ENCODE data around the gene UMODL1. TPM values are rescaled to one million over a fixed set of nuclear protein-coding genes. Genes with fewer than 3 reads are reported as not detected.
A peak's percentile ranks its signal among the peaks of the same experiment; 100 is the strongest.

UMODL1 gene
- total and polyA plus RNA-seq, 10 donors = 0.02 to 0.85 (median 0.09) TPM; not detected in 3

- H3K27ac ChIP-seq = no peak overlapping the region
- TF ChIP-seq, protein P1, sequence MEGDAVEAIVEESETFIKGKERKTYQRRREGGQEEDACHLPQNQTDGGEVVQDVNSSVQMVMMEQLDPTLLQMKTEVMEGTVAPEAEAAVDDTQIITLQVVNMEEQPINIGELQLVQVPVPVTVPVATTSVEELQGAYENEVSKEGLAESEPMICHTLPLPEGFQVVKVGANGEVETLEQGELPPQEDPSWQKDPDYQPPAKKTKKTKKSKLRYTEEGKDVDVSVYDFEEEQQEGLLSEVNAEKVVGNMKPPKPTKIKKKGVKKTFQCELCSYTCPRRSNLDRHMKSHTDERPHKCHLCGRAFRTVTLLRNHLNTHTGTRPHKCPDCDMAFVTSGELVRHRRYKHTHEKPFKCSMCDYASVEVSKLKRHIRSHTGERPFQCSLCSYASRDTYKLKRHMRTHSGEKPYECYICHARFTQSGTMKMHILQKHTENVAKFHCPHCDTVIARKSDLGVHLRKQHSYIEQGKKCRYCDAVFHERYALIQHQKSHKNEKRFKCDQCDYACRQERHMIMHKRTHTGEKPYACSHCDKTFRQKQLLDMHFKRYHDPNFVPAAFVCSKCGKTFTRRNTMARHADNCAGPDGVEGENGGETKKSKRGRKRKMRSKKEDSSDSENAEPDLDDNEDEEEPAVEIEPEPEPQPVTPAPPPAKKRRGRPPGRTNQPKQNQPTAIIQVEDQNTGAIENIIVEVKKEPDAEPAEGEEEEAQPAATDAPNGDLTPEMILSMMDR (IDR thresholded peaks at IDR 0.05 in 8 of 11, conservative IDR thresholded peaks at IDR 0.05 in 3 of 11) = no peak
- TF ChIP-seq POLR2AphosphoS5 (IDR thresholded peaks at IDR 0.05) (no peak), POLR2A (IDR thresholded peaks at IDR 0.05) (no peak)
These were observed 9.0 kb downstream of the UMODL1 start for GRCh38 chr21:42079939-42080787.

DNA sequence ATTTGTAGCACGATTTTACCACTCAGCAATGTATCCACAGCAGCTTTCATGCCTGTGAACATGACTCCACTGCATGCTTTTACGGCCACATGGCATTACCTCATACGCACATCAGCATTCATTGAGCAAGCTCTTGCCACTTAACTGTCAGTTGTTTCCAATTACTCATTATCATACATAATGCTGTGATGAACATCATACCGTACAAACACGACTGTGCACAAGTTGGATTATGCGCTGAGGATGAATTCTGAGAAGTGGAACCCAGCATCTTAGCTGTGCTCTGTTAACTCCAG, 9.6 kb downstream of the UMODL1 start:
- 55 to 83% (median 65%) methylated on average over 6 of the region's 6 CpGs for WGBS, 5 donors
- Histone ChIP-seq H3K27me3 (replicated peaks in 1 of 7) (no peaks in the 10 kb centered on the region), H3K9me3 (no peaks in the 10 kb centered on the region), H3K27ac (no peak overlapping the region), H3K4me1 (peaks cover 0 to 21% (median 4%) of the 10 kb centered on the region in 6 donors), H3K4me3 (no peak overlapping the region), H3K36me3 (no peaks in the 10 kb centered on the region)
- no peak for DNase-seq
- no peak for TF ChIP-seq POLR2A (IDR thresholded peaks at IDR 0.05)
- TF ChIP-seq POLR2AphosphoS5 (IDR thresholded peaks at IDR 0.05) = no peak
- TF ChIP-seq, protein P1 (IDR thresholded peaks at IDR 0.05 in 8 of 11, conservative IDR thresholded peaks at IDR 0.05 in 3 of 11) = no peak
- intact Hi-C loops (cut with DNase I; ENCODE audit: low total_unique reads) = no loop called here

More at GRCh38 chr21:42079939-42080787, 9.0 kb downstream of the UMODL1 start:
- Histone ChIP-seq H3K4me3 (no peak overlapping the region), H3K9me3 (no peaks in the 10 kb centered on the region), H3K4me1 (peaks cover 0 to 21% (median 4%) of the 10 kb centered on the region in 6 donors), H3K27me3 (replicated peaks in 1 of 7) (no peaks in the 10 kb centered on the region), H3K36me3 (no peaks in the 10 kb centered on the region)
- WGBS, 5 donors = 65 to 77% (median 73%) methylated on average over 25 of the region's 25 CpGs
- intact Hi-C loops (cut with DNase I; ENCODE audit: low total_unique reads) = no loop called here
- DNase-seq = peak; percentile 64

- no peak for DNase-seq
- 62 to 79% (median 68%) methylated on average over 4 to 8 of the region's 8 CpGs for WGBS, 5 donors
- no peak overlapping the region for H3K4me3 ChIP-seq
- no peaks in the 10 kb centered on the region for H3K9me3 ChIP-seq
- no peaks in the 10 kb centered on the region for H3K36me3 ChIP-seq
- H3K27me3 ChIP-seq (replicated peaks in 1 of 7) = no peaks in the 10 kb centered on the region
- H3K4me1 ChIP-seq = peaks cover 0 to 21% (median 4%) of the 10 kb centered on the region in 6 donors
- intact Hi-C loops (cut with DNase I; ENCODE audit: low total_unique reads) = no loop called here
- no peak for TF ChIP-seq POLR2A (IDR thresholded peaks at IDR 0.05)
- H3K27ac ChIP-seq = no peak overlapping the region
These were observed 10.0 kb downstream of the UMODL1 start for GRCh38 chr21:42081138-42081537.

DNA sequence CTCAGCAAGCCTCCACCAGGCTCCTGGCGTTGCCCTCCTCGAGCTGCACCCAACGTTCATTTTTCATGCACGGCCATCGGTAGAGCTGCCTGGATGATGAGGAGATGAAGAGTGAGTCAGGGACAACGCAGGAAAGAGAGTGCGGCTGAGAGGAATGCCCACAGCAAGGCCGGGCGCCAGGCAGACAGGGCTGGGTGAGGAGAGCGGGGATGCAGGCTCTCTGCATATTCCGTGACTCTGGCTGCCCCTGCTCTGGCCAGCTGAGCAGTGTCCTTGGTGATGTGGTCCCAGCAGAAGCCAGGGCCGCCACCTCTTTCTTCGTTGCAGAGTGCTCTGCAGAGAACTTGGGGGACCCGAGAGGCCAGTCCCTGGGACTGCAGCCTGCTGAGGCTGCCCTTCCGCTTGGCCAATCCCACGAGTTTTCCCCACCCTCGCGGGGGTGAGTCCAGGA, 10.8 kb downstream of the UMODL1 start:
- no peaks in the 10 kb centered on the region for H3K9me3 ChIP-seq
- peaks cover 0 to 21% (median 4%) of the 10 kb centered on the region in 6 donors for H3K4me1 ChIP-seq
- H3K27me3 ChIP-seq (replicated peaks in 1 of 7) = no peaks in the 10 kb centered on the region
- H3K36me3 ChIP-seq = no peaks in the 10 kb centered on the region
- no peak overlapping the region for H3K4me3 ChIP-seq
- TF ChIP-seq POLR2AphosphoS5 (IDR thresholded peaks at IDR 0.05) (no peak), POLR2A (IDR thresholded peaks at IDR 0.05) (no peak)
- TF ChIP-seq, protein P1 (IDR thresholded peaks at IDR 0.05 in 8 of 11, conservative IDR thresholded peaks at IDR 0.05 in 3 of 11) = no peak
- no peak for DNase-seq
- no peak overlapping the region for H3K27ac ChIP-seq
- intact Hi-C loops (cut with DNase I; ENCODE audit: low total_unique reads) = no loop called here
- WGBS, 5 donors = 80 to 94% (median 85%) methylated on average over 15 to 18 of the region's 18 CpGs
